ENCODE measurements around the gene LPCAT4.
"Not testable (repeated sequence)": the region's sequence is repeated elsewhere in the genome, so short reads cannot be mapped to it uniquely, and the experiment has no call there.

DNA sequence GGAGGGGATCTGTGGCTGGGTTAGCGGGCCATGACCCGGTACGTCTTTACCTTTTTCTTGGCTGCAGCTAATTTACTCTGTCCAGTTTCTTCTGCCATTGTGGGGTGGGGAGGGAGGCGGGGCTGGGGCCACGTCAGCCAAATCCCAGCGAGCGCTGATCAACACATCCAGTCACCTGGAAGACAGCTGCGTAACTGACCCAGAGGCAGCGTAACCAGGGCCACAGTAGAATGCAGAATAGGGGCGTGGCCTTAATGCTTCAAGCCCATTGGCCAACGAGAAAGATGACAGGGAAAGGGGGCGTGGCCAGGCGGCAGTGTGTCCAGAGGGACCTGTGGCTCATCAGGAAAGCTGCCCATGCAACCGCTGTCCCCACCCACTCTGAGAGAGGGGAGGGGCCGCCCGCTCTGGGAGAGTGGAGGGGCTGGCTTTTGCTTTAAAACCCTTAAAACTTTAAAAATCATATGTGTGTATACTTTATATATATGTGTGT lies 22.6 kb upstream of the LPCAT4 start:
- not testable (repeated sequence) for TF ChIP-seq POLR2A (IDR thresholded peaks at IDR 0.05; ENCODE audit: extremely low read depth, insufficient read length); MYC (IDR thresholded peaks at IDR 0.05; ENCODE audit: low read depth, low read length)
- TF ChIP-seq, protein P1, sequence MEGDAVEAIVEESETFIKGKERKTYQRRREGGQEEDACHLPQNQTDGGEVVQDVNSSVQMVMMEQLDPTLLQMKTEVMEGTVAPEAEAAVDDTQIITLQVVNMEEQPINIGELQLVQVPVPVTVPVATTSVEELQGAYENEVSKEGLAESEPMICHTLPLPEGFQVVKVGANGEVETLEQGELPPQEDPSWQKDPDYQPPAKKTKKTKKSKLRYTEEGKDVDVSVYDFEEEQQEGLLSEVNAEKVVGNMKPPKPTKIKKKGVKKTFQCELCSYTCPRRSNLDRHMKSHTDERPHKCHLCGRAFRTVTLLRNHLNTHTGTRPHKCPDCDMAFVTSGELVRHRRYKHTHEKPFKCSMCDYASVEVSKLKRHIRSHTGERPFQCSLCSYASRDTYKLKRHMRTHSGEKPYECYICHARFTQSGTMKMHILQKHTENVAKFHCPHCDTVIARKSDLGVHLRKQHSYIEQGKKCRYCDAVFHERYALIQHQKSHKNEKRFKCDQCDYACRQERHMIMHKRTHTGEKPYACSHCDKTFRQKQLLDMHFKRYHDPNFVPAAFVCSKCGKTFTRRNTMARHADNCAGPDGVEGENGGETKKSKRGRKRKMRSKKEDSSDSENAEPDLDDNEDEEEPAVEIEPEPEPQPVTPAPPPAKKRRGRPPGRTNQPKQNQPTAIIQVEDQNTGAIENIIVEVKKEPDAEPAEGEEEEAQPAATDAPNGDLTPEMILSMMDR (IDR thresholded peaks at IDR 0.05; ENCODE audit: low read depth, low read length): not testable (repeated sequence)
- TF ChIP-seq, protein P2, sequence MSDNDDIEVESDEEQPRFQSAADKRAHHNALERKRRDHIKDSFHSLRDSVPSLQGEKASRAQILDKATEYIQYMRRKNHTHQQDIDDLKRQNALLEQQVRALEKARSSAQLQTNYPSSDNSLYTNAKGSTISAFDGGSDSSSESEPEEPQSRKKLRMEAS (IDR thresholded peaks at IDR 0.05; ENCODE audit: low read depth, low read length): not testable (repeated sequence)
